GM10248 (cell line): Measurements from ENCODE around the gene KCNF1.

ENCODE experiments used
- CTCF ChIA-PET: fragments of 300-600 bp; sonication (Branson Sonifier 250); formaldehyde crosslinking; extraction: SDS; loops from one replicate; lab custom pipeline; 2021; ENCODE audit warnings: antibody characterized with exemption; lab: Yijun Ruan, JAX
- POLR2A ChIA-PET: fragments of 350-650 bp; sonication (Branson Sonifier 250); formaldehyde crosslinking; extraction: SDS; loops from one replicate; lab custom pipeline; 2020; ENCODE audit warnings: antibody characterized with exemption; lab: Yijun Ruan, JAX
- DNase-seq: peaks from one replicate; pipeline ENCODE4 v3.0.0; 2012; ENCODE audit errors: extremely low spot score
- TF ChIP-seq, protein P1 (sequence below): IDR thresholded peaks from 2 replicates; pipeline ENCODE4 v1.5.1; 2012; ENCODE audit warnings: mild to moderate bottlenecking, low read depth; ENCODE audit errors: extremely low read depth, missing control alignments, control extremely low read depth

The KCNF1 gene

DNA sequence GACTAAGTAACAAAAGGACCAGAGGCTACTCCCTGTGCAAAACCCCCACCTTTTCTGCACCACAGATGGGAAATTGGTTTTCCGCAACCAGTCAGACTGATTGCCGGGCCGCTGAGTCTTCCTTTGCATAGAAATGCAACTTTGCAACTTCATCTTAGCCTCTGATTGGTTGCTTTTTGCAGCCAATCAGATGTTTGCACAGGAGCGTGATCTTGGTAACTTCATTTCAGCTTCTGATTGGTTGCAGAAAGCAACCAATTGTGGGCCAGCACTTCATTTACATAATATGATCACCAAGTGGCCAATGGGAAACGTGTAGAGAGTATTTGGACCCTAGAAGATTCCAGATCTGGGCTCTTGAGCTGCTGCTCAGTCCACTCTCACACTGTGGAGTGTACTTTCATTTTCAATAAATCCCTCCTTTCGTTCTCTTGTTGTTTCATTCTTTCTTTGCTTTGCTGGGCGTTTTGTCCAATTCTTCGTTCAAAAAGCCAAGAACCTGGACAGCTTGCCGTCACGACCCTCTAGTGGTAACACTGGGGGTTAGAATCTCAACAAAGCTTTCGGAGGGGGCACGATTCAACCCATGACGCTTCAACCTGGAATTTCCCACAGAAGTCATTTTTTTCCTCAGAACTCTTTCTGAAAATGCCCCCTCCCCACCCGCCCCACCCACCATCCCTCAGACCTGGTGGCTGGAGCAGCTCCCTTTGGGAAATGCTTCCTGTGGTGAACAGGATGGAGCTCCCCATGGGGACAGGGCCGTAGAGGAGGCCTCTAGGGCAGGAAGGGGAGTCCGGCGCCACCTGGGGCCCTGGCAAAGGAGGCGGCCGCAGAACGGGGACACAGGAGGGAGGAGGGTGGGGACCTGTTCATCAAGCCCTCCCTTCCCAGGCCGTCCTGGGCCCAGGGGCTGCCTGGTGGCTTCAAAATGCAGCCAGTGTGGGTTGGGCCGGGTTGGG, 31.8 kb upstream of the KCNF1 start:
- TF ChIP-seq, protein P1, sequence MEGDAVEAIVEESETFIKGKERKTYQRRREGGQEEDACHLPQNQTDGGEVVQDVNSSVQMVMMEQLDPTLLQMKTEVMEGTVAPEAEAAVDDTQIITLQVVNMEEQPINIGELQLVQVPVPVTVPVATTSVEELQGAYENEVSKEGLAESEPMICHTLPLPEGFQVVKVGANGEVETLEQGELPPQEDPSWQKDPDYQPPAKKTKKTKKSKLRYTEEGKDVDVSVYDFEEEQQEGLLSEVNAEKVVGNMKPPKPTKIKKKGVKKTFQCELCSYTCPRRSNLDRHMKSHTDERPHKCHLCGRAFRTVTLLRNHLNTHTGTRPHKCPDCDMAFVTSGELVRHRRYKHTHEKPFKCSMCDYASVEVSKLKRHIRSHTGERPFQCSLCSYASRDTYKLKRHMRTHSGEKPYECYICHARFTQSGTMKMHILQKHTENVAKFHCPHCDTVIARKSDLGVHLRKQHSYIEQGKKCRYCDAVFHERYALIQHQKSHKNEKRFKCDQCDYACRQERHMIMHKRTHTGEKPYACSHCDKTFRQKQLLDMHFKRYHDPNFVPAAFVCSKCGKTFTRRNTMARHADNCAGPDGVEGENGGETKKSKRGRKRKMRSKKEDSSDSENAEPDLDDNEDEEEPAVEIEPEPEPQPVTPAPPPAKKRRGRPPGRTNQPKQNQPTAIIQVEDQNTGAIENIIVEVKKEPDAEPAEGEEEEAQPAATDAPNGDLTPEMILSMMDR, result no peak
- POLR2A ChIA-PET, result no interaction called here
- CTCF ChIA-PET, result interaction anchor here (1.0 to 1.3 kb wide), 2 partner anchors 13 to 20 kb away, joined by 3 to 4 read pairs; no protein-coding TSS in a partner anchor
- DNase-seq, result no peak

DNA sequence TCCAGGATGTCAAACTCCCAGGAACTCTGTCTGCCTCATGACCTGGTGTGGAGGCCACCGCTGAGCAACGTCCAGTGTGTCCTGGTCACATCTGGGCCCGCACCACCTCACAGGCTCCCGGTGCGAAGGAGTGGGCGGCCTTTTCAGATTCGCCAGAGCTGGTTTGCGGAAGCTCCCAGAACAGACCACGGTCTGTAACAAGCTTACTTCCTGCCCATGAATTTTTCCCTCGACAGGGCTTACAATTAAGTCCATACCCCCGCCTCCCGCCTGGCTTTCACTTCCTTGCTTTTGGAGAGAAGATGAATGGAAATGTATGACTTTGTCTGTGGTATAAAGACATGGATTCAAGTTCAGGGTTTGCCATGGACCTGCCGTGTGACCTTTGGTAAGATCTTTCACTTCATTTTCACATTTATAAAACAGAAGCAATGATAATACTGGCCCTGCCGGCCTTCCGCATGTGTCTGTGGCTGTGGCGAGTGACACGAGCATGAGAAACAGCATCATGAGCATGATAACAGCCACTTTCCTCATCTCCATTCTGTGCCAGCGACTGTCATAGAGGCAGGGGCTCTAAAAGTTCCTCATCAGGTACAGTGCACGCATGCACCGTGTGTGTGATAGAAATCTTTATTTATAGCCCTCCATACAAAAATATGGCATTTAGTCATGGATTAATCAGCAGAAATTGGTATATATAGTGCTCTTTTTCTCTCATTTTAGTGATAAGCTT, 31.0 kb upstream of the KCNF1 start:
- TF ChIP-seq, protein P1, result no peak
- ChIA-PET CTCF (interaction anchor here (1.0 to 2.4 kb wide), 2 partner anchors 14 to 16 kb away, joined by 4 to 9 read pairs; no protein-coding TSS in a partner anchor), POLR2A (no interaction called here)
- no peak for DNase-seq

DNA sequence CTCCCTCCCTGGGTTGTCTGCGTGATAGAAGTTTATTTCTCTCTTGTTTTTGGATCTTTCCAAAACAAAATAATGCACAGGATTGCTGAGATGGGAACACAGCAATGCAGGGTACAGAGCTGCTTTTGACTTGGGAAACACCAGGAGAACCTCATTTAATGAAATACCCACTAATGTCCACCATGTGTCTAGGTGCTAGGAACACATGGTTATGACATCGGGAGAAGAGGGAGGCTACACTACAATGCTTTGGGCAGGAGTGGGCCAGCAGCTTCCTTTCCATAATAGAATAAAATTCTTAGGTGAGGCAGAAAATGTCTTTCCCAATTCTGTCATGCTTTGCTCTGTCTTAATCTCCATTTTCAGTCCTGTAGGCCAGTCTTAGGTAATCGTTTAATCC, 29.2 kb upstream of the KCNF1 start:
- POLR2A ChIA-PET, result no interaction called here
- no peak for DNase-seq
- TF ChIP-seq, protein P1, result no peak
- CTCF ChIA-PET, result interaction anchor here (1.4 to 2.4 kb wide), 4 partner anchors 9 to 50 kb away, joined by 4 to 9 read pairs (median 4); no protein-coding TSS in a partner anchor

DNA sequence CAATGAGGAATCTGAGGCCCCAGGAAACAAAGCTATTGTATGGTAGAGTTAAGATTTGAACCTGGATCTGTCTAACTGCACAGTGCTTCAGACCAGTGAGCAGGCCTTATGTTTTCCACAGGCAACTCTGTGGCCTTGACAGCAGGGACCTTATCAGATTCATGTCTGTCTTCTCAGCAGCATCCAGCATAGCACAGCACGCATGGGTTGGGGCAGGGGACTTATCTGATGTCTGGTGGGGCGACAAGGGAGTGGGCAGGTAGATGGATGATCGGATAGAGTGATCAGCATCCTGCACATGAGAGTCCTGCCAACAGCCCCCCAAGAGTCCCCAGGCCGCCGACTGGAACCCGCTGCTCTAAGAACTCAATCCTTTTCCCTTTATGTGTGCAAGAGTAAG, 28.7 kb upstream of the KCNF1 start:
- POLR2A ChIA-PET, result no interaction called here
- CTCF ChIA-PET, result interaction anchor here (1.0 to 2.3 kb wide), 5 partner anchors 8 to 51 kb away, joined by 3 to 6 read pairs (median 4); no protein-coding TSS in a partner anchor
- TF ChIP-seq, protein P1, result no peak
- no peak for DNase-seq

DNA sequence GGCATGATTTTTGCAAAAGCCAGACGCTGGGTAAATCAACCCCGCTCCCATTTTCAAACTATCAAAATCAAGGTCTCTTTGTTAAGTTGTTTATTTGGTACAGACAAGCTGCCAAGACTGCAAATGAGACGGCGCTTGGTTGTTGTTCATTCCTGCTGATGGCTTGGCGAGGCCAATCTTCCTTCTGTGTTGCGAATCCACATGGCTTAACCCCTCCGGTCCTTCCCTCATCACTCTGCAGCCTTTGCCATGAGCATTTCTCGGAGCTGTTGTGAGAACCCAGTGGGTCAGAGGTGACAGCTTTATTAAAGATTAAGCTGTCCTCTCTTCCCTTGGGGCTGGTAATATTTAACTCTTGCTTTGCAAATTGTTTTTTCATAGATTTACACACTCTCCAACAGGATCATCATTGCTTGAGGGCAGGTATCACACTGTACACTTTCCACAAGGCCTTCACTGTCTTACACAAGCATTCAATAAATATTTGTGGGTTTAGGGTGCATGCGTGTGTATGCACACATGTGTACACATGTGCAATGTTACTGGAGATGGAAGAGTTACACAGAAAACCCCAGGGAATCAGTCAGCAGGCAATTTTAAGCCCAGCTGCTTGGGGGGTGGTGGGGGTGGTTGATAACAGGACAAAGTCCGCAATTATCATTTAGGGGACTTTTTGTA, 27.8 kb upstream of the KCNF1 start:
- ChIA-PET CTCF (interaction anchor here (1.0 to 2.3 kb wide), 5 partner anchors 9 to 51 kb away, joined by 3 to 6 read pairs (median 3); no protein-coding TSS in a partner anchor), POLR2A (no interaction called here)
- TF ChIP-seq, protein P1, result no peak
- no peak for DNase-seq
